Activated CD4-positive, alpha-beta T cell treated with anti-CD3 and anti-CD28 coated beads, Interleukin-2, amount 10 ng/mL, durations not matched to agents 7 days and 5 days (primary cell): ENCODE measurements around the gene ZNF629. TPM values are rescaled to one million over a fixed set of nuclear protein-coding genes. Genes with fewer than 3 reads are reported as not detected.
A peak's percentile ranks its signal among the peaks of the same experiment; 100 is the strongest.

Experiments
- CTCF ChIA-PET: fragments of 350-600 bp; sonication (Branson Sonifier 250); formaldehyde crosslinking; loops from one replicate; lab custom pipeline; 2021; ENCODE audit warnings: antibody characterized with exemption; lab: Charles Lee
- POLR2A ChIA-PET: fragments of 350-600 bp; sonication (Branson Sonifier 250); formaldehyde crosslinking; loops from one replicate; lab custom pipeline; 2021; ENCODE audit warnings: antibody characterized with exemption; lab: Charles Lee
- DNase-seq: peaks from one replicate; pipeline ENCODE4 v3.0.0-alpha.2; 2020
- H3K27ac Mint-ChIP-seq: one replicate; pipeline ENCODE4 v1.8.0; 2021; ENCODE audit warnings: mild to moderate bottlenecking, moderate library complexity, mixed read lengths
- H3K27me3 Mint-ChIP-seq: one replicate; pipeline ENCODE4 v1.8.0; 2021; ENCODE audit warnings: mixed read lengths
- H3K36me3 Mint-ChIP-seq: one replicate; pipeline ENCODE4 v1.8.0; 2021; ENCODE audit warnings: low read depth, mixed read lengths
- H3K4me1 Mint-ChIP-seq: one replicate; pipeline ENCODE4 v1.8.0; 2021; ENCODE audit warnings: mixed read lengths
- H3K4me3 Mint-ChIP-seq: one replicate; pipeline ENCODE4 v1.8.0; 2021; ENCODE audit warnings: mild to moderate bottlenecking, moderate library complexity, mixed read lengths
- H3K9me3 Mint-ChIP-seq: one replicate; pipeline ENCODE4 v1.8.0; 2021; ENCODE audit warnings: mixed read lengths
- total RNA-seq, 2 experiments: library from RNA; stranded (reverse); gene quantifications; one replicate each; pipeline ENCODE4 v1.2.3, GENCODE V29; 2021

ZNF629 gene
- total RNA-seq, 2 experiments from 2014 or later = 1.4 TPM

DNA sequence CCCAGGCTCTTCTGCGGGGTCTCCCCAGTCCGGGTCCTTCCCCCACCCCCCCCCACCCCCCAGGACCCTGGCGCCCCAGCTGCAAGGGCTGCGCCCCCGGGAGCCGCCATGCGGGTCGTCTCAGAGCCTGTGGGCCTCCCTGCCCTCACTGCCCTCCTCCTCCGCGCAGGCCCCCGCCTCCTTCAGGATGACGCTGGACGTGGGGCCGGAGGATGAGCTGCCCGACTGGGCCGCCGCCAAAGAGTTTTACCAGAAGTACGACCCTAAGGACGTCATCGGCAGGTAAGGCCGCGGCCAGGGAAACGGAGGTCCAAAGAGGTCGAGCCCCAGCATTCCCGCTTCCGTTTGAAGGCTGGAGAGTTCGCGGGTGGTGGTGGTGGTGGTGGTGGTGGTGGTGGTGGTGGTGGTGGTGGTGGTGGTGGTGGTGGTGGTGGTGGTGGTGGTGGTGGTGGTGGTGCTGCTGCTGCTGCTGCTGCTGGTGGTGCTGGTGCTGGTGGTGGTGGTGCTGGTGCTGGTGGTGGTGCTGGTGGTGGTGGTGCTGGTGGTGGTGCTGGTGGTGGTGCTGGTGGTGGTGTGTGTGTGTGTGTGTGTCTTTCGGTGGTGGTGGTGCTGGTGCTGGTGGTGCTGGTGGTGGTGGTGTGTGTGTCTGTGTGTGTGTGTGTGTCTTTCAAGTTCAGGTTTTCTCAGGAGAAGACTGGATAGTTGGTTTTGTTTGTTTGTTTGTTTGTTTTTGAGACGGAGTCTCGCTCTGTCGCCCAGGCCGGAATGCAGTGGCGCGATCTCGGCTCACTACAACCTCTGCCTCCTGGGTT is 38.2 kb downstream of the ZNF629 start:
- ChIA-PET POLR2A (interaction anchor here (0.6 to 1.2 kb wide), 3 partner anchors 21 to 57 kb away, joined by 3 to 6 read pairs (median 3); no protein-coding TSS in a partner anchor), CTCF (interaction anchor here (0.9 to 1.6 kb wide), 11 partner anchors 11 to 66 kb away, joined by 3 to 11 read pairs (median 4); no protein-coding TSS in a partner anchor)
- DNase-seq = peak; percentile 29
- H3K4me1 Mint-ChIP-seq = peaks cover 31% of the 10 kb centered on the region
- peak overlapping the region; percentile 90 for H3K4me3 Mint-ChIP-seq
- no peaks in the 10 kb centered on the region for H3K27me3 Mint-ChIP-seq
- H3K36me3 Mint-ChIP-seq = peaks cover 17% of the 10 kb centered on the region
- peak overlapping the region; percentile 86 for H3K27ac Mint-ChIP-seq
- no peaks in the 10 kb centered on the region for H3K9me3 Mint-ChIP-seq

DNA sequence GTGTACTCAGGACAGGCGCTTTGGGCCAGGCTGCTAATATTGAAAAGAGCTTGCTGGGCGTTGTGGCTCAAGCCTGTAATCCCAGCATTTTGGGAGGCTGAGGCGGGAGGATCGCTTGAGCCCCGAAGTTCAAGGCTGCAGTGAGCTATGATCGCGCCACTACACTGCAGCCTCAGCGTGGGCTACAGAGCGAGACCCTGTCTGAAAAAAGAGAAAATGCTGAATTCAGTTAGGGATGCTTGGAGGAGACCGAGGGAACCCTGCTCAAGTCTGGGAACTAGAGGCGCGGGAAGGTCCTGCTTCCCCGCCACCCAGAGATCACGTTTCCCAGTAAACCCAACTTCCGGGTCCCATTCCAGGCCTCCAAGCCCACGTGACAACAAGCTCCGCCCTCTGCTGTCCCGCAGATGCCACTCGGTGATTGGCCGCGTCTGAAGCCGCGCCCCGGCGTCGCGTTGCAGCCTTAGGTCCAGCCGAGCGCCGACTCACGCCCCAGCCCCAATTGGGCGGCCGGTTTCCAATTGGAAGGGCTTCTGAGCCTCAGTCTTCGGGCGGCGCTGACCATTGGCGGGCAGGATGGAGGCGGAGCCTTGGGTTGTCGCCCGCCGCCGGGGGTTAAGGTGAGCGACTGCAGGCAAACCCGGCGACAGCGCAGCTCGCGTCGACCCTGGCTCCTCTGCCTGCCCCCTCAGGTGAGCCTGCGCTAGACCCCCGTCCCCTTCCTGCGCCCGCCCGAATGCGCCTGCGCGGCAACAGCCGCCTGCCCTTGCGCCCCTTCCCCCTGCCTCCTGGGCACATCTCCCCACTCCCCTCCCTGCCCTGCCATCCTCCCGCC is 39.0 kb downstream of the ZNF629 start, which contains the start of gene PHKG2:
TSS of gene PHKG2 (plus strand) at position 627 of the 835 bp plus-strand sequence. CDS start 396 bp downstream, outside the sequence.
- peak within 1 kb of the TSS; percentile 90 for H3K4me3 Mint-ChIP-seq
- peaks cover 31% of the 10 kb centered on the region for H3K4me1 Mint-ChIP-seq
- no peaks in the 10 kb centered on the region for H3K9me3 Mint-ChIP-seq
- POLR2A ChIA-PET = interaction anchor here (0.6 to 1.2 kb wide), 5 partner anchors 30 to 672 kb away, joined by 3 to 6 read pairs (median 3); no protein-coding TSS in a partner anchor
- no peaks in the 10 kb centered on the region for H3K27me3 Mint-ChIP-seq
- CTCF ChIA-PET = interaction anchor here (0.6 to 1.6 kb wide), 14 partner anchors 10 to 77 kb away, joined by 3 to 11 read pairs (median 4); no protein-coding TSS in a partner anchor
- DNase-seq = peak; percentile 99
- peak within 1 kb of the TSS; percentile 86 for H3K27ac Mint-ChIP-seq
- peaks cover 23% of the 10 kb centered on the region for H3K36me3 Mint-ChIP-seq

DNA sequence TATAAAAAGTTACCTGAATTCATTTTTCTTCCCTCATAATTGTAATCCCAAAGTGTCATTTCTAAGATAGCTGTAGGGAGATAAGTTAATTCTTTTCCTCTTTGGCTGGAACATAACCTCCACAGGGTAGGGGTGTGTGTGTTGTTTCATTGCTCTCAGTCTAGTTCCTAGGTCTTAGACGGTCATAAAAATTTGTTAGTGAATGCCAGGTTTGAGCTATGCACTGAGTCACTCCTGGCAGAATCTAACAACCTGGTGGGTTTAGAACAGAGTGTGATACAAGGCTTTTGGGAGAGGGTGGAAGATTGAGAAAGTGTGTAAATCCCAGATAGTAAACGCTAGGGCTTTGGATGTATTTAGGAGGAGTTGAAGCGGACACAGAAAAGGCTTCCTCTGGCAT is 39.7 kb downstream of the ZNF629 start:
- Mint-ChIP-seq H3K27me3 (no peaks in the 10 kb centered on the region), H3K9me3 (no peaks in the 10 kb centered on the region), H3K36me3 (peaks cover 23% of the 10 kb centered on the region), H3K4me3 (peak overlapping the region; percentile 90), H3K27ac (peak overlapping the region; percentile 86), H3K4me1 (peaks cover 31% of the 10 kb centered on the region)
- ChIA-PET CTCF (interaction anchor here (0.9 to 1.6 kb wide), 11 partner anchors 9 to 67 kb away, joined by 3 to 11 read pairs (median 4); no protein-coding TSS in a partner anchor), POLR2A (interaction anchor here (0.6 to 1.2 kb wide), 3 partner anchors 58 to 673 kb away, joined by 3 to 6 read pairs (median 3); no protein-coding TSS in a partner anchor)
- DNase-seq = no peak

DNA sequence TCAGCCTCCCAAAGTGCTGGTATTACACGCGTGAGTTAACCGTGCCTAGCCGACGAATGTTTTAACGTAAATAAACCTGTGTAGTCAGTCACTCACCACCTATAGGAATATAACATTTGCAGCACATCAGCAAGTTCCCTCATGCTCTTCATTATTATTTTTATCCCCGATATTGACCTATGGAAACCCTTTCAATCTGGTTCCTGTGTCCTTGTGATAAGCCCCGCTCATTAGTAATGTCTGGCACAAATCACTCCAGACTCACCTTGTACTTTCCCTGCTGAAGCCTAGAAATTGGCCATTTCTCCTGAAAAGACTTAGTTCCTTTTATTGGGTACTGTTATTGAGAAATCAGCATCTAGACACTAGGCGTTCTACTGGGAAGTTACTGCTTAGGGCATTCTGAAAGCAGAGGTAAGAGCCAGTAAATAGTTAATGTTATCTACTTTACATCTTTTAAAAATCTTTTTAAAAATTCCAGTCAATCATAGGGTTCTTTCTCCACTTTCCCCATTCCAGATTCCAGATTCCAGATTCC is 40.3 kb downstream of the ZNF629 start:
- Mint-ChIP-seq H3K4me1 (peaks cover 31% of the 10 kb centered on the region), H3K27ac (peak overlapping the region; percentile 86), H3K36me3 (peaks cover 28% of the 10 kb centered on the region), H3K27me3 (no peaks in the 10 kb centered on the region), H3K9me3 (no peaks in the 10 kb centered on the region), H3K4me3 (peak overlapping the region; percentile 90)
- ChIA-PET POLR2A (no interaction called here), CTCF (interaction anchor here (1.2 to 1.3 kb wide), 2 partner anchors 16 to 17 kb away, joined by 3 read pairs; no protein-coding TSS in a partner anchor)
- no peak for DNase-seq

DNA sequence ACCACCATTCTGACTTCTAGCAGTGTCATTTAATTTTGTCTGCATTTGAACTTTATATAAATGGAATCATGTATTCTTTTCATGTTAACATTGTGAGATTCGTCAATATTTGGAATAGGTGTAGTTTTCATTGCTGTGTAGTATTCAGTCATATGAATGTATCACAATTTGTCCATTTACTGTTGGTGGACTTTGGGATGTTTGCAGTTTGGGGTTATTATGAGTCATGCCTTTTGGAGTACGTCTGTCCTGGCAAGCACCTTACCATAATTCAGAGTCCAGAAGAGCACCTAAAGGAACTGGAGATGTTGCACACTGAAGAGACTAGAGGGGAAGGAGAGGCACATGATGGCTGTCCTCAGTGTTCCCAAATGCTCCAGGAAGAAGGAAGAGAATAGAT is 41.9 kb downstream of the ZNF629 start:
- Mint-ChIP-seq H3K27ac (no peak overlapping the region), H3K36me3 (peaks cover 18% of the 10 kb centered on the region), H3K4me3 (no peak overlapping the region), H3K4me1 (peaks cover 32% of the 10 kb centered on the region), H3K9me3 (no peaks in the 10 kb centered on the region), H3K27me3 (no peaks in the 10 kb centered on the region)
- POLR2A ChIA-PET = no interaction called here
- DNase-seq = no peak
- CTCF ChIA-PET = no interaction called here

DNA sequence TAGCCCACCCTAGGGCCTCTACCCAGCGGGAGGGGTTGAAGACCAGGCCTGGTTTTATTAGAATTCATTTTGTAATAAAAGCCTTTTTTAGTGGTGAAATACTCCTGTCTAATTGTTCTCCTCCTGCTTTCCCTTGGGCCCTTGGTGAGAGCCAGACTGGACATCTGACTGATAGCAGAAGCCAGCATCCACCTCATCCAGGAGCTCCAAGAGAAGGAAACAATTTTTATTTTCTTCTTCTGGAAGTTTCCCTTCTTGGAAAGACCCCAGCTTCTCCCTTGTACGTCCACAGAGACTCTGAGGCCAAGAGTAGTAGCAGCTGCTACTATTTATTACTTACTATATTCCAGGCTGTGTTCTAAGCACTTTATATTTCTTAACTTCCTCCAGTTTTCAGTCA is 42.8 kb downstream of the ZNF629 start:
- Mint-ChIP-seq H3K4me3 (no peak overlapping the region), H3K4me1 (peaks cover 26% of the 10 kb centered on the region), H3K27me3 (no peaks in the 10 kb centered on the region), H3K36me3 (peaks cover 18% of the 10 kb centered on the region), H3K9me3 (no peaks in the 10 kb centered on the region), H3K27ac (no peak overlapping the region)
- CTCF ChIA-PET = interaction anchor here (0.8 to 1.3 kb wide), 2 partner anchors 9 to 70 kb away, joined by 3 read pairs; no protein-coding TSS in a partner anchor
- DNase-seq = no peak
- POLR2A ChIA-PET = no interaction called here

DNA sequence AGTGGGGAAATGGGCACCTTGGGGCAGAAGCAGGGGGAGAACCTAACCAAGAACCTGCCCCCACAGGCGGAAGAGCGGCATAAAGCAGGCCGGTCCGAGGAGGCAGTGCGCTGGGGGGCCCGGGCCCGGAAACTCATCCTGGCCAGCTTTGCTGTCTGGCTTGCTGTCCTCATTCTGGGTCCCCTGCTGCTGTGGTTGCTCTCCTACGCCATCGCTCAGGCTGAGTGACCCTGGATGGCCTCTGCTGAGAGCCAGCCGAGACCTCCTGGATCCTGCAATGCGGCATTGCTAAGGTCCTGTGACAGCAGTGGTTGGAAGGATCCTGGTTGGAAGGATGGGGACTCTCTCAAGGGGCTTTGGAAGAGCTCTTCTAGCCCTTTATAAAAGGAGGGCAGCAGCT is 43.3 kb downstream of the ZNF629 start:
- peaks cover 22% of the 10 kb centered on the region for H3K36me3 Mint-ChIP-seq
- no peaks in the 10 kb centered on the region for H3K27me3 Mint-ChIP-seq
- no peak overlapping the region for H3K27ac Mint-ChIP-seq
- no peak for DNase-seq
- peaks cover 23% of the 10 kb centered on the region for H3K4me1 Mint-ChIP-seq
- ChIA-PET CTCF (interaction anchor here (0.8 to 1.3 kb wide), 2 partner anchors 9 to 70 kb away, joined by 3 read pairs; no protein-coding TSS in a partner anchor), POLR2A (no interaction called here)
- no peak overlapping the region for H3K4me3 Mint-ChIP-seq
- no peaks in the 10 kb centered on the region for H3K9me3 Mint-ChIP-seq

DNA sequence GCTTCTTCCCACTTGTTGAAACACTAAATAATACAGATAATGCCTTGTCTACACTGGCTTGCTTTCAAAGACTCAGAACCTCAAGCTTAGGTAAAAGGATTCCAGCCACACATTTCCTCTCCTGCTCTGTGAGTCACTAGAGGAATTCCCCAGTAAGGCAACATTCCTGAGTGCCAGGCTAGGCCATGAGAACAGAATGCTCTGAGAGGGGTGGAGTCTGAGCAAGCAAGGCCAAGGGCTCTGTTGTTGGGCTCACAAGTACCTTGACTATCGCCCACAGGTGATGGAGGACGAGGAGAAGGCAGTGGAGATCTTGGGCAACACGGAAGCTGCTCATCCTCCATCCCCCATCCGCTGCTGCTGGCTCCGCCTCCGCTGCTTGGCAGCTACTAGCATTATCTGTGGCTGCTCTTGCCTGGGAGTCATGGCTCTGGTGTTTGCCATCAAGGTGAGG is 45.5 kb downstream of the ZNF629 start:
- H3K4me1 Mint-ChIP-seq = peaks cover 8% of the 10 kb centered on the region
- H3K27ac Mint-ChIP-seq = no peak overlapping the region
- ChIA-PET POLR2A (no interaction called here), CTCF (interaction anchor here (1.0 to 1.8 kb wide), 2 partner anchors 9 to 17 kb away, joined by 5 to 6 read pairs; no protein-coding TSS in a partner anchor)
- H3K36me3 Mint-ChIP-seq = peaks cover 33% of the 10 kb centered on the region
- H3K27me3 Mint-ChIP-seq = no peaks in the 10 kb centered on the region
- H3K9me3 Mint-ChIP-seq = no peaks in the 10 kb centered on the region
- no peak for DNase-seq
- H3K4me3 Mint-ChIP-seq = no peak overlapping the region

DNA sequence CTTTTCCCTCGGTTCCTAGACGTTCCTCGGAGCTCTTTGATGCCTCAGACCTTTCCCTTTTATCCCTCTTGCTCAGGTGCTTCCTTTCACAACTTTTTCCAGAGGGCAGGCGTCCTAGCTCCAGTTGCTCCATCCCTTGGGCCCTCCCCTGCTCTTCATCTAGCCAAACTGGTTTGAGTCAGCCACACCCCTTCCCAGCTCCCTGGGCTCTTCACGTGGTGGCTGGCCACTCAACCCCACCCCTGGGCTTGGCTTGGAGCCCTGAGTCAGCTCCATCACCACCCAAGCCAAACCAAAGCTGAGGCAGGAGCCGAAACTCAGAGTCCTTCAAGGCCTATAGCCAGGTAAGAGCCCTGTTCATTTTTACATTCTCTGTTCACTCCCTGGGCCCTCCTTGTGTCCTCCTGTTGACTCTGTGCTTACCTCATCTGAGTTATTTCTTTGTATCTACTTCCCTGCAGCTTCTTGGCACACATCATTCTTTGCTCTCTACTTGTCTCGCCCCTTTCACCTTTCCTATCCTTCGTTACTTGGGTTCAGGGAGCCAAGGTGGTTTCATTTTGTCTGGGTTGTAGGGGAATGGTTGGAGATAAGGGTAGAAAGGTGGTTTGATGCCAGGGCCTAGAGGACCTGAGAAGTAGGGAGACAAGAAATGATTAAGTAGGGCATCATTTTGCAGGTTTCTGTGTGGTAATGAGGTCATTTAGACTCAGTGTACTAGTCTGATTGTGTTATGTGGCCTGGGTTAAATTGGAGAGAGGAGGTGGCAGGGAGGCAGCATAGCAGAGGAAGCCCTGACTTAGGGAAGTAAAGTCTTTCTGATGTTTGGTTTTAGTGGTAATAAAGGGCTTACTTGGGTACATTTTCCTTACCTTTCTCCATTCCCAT is 46.4 kb downstream of the ZNF629 start:
- Mint-ChIP-seq H3K27me3 (no peaks in the 10 kb centered on the region), H3K36me3 (peaks cover 39% of the 10 kb centered on the region)
- DNase-seq = no peak

DNA sequence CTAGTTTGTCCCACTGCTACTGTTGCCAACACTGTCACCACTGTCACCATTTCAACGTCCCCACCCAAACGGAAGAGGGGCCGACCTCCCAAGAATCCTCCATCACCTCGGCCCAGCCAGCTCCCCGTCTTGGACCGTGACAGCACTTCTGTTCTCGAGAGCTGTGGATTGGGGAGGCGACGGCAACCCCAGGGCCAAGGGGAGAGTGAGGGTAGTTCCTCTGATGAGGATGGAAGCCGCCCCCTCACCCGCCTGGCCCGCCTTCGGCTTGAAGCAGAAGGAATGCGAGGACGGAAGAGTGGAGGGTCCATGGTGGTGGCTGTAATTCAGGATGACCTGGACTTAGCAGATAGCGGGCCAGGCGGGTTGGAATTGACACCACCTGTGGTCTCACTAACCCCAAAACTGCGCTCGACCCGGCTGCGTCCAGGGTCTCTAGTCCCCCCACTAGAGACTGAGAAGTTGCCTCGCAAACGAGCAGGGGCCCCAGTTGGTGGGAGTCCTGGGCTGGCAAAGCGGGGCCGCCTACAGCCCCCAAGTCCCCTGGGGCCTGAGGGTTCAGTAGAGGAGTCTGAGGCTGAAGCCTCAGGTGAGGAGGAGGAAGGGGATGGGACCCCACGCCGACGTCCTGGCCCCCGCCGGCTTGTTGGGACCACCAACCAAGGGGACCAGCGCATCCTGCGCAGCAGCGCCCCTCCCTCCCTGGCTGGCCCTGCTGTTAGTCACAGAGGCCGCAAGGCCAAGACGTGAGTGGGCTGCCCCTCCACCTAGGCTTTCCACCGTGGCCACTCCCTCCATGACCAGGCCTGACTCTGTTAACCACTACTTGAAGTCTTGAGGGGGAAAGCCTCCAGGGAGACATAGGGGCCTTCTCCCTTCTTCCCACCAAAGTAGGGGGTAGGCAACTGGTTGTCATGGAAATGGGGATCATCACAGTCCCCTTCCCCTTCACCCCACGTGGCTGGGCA is 47.7 kb downstream of the ZNF629 start:
- H3K27ac Mint-ChIP-seq = no peak overlapping the region
- no peak for DNase-seq
- H3K9me3 Mint-ChIP-seq = no peaks in the 10 kb centered on the region
- no peaks in the 10 kb centered on the region for H3K27me3 Mint-ChIP-seq
- H3K4me1 Mint-ChIP-seq = peaks cover 8% of the 10 kb centered on the region
- ChIA-PET POLR2A (no interaction called here), CTCF (interaction anchor here (1.4 to 1.8 kb wide), 3 partner anchors 9 to 18 kb away, joined by 3 to 7 read pairs (median 6); partner anchors contain the start of gene PHKG2)
- peaks cover 41% of the 10 kb centered on the region for H3K36me3 Mint-ChIP-seq
- H3K4me3 Mint-ChIP-seq = no peak overlapping the region

More for the DNA sequence above, 46.4 kb downstream of the ZNF629 start:
- Mint-ChIP-seq H3K27ac (peak overlapping the region; percentile 0), H3K4me3 (no peak overlapping the region), H3K9me3 (no peaks in the 10 kb centered on the region), H3K4me1 (peaks cover 8% of the 10 kb centered on the region)
- CTCF ChIA-PET = interaction anchor here (1.0 to 1.8 kb wide), 2 partner anchors 8 to 16 kb away, joined by 5 to 6 read pairs; no protein-coding TSS in a partner anchor
- POLR2A ChIA-PET = no interaction called here
